ENCODE data around the gene MAML3. TPM values are rescaled to one million over a fixed set of nuclear protein-coding genes. Genes with fewer than 3 reads are reported as not detected.

MAML3 gene
- total RNA-seq, 1 donor from 2014 or later = 24.8 TPM

- no peaks in the 10 kb centered on the region for H3K27me3 Mint-ChIP-seq (ENCODE audit: low read depth)
- H3K36me3 Mint-ChIP-seq = no peaks in the 10 kb centered on the region
- no peak for TF ChIP-seq CTCF (IDR thresholded peaks at IDR 0.05; ENCODE audit: unreplicated experiment)
- H3K9me3 Mint-ChIP-seq = no peaks in the 10 kb centered on the region
- H3K27ac Mint-ChIP-seq = peak overlapping the region; percentile 71
- H3K4me3 Mint-ChIP-seq = no peak overlapping the region
- DNase-seq (ENCODE audit: low spot score in 2 of 2, unreplicated experiment in 2 of 2) = no peak
- peaks cover 32% of the 10 kb centered on the region for H3K4me1 Mint-ChIP-seq
Measured at GRCh38 chr4:140078366-140078765, 75.6 kb downstream of the MAML3 start.

- Mint-ChIP-seq H3K4me1 (peaks cover 23% of the 10 kb centered on the region), H3K4me3 (no peak overlapping the region), H3K9me3 (no peaks in the 10 kb centered on the region), H3K27me3 (ENCODE audit: low read depth) (no peaks in the 10 kb centered on the region), H3K27ac (no peak overlapping the region), H3K36me3 (no peaks in the 10 kb centered on the region)
- DNase-seq (ENCODE audit: low spot score in 2 of 2, unreplicated experiment in 2 of 2) = no peak
- no peak for TF ChIP-seq CTCF (IDR thresholded peaks at IDR 0.05; ENCODE audit: unreplicated experiment)
Measured at GRCh38 chr4:140076307-140076706, 77.7 kb downstream of the MAML3 start.

GRCh38 chr4:140071806-140072205 lies 82.2 kb downstream of the MAML3 start:
- TF ChIP-seq CTCF (IDR thresholded peaks at IDR 0.05; ENCODE audit: unreplicated experiment) = no peak
- Mint-ChIP-seq H3K36me3 (no peaks in the 10 kb centered on the region), H3K4me3 (no peak overlapping the region), H3K27me3 (ENCODE audit: low read depth) (no peaks in the 10 kb centered on the region), H3K4me1 (peaks cover 22% of the 10 kb centered on the region), H3K27ac (peak overlapping the region; percentile 81), H3K9me3 (no peaks in the 10 kb centered on the region)
- DNase-seq (ENCODE audit: low spot score in 2 of 2, unreplicated experiment in 2 of 2) = no peak

GRCh38 chr4:140070973-140071372 lies 83.0 kb downstream of the MAML3 start:
- Mint-ChIP-seq H3K9me3 (no peaks in the 10 kb centered on the region), H3K4me1 (peaks cover 23% of the 10 kb centered on the region), H3K27ac (no peak overlapping the region), H3K27me3 (ENCODE audit: low read depth) (no peaks in the 10 kb centered on the region), H3K36me3 (no peaks in the 10 kb centered on the region), H3K4me3 (no peak overlapping the region)
- no peak for DNase-seq (ENCODE audit: low spot score in 2 of 2, unreplicated experiment in 2 of 2)
- TF ChIP-seq CTCF (IDR thresholded peaks at IDR 0.05; ENCODE audit: unreplicated experiment) = no peak

- no peak overlapping the region for H3K4me3 Mint-ChIP-seq
- H3K27ac Mint-ChIP-seq = no peak overlapping the region
- TF ChIP-seq CTCF (IDR thresholded peaks at IDR 0.05; ENCODE audit: unreplicated experiment) = no peak
- H3K27me3 Mint-ChIP-seq (ENCODE audit: low read depth) = no peaks in the 10 kb centered on the region
- H3K9me3 Mint-ChIP-seq = no peaks in the 10 kb centered on the region
- DNase-seq (ENCODE audit: low spot score in 2 of 2, unreplicated experiment in 2 of 2) = no peak
- H3K4me1 Mint-ChIP-seq = peaks cover 30% of the 10 kb centered on the region
- no peaks in the 10 kb centered on the region for H3K36me3 Mint-ChIP-seq
Measured at GRCh38 chr4:140070366-140070765, 83.6 kb downstream of the MAML3 start.

GRCh38 chr4:140069066-140069465 lies 84.9 kb downstream of the MAML3 start:
- H3K27me3 Mint-ChIP-seq (ENCODE audit: low read depth) = no peaks in the 10 kb centered on the region
- DNase-seq (ENCODE audit: low spot score in 2 of 2, unreplicated experiment in 2 of 2) = no peak
- H3K36me3 Mint-ChIP-seq = no peaks in the 10 kb centered on the region
- H3K9me3 Mint-ChIP-seq = no peaks in the 10 kb centered on the region
- peaks cover 30% of the 10 kb centered on the region for H3K4me1 Mint-ChIP-seq
- no peak overlapping the region for H3K4me3 Mint-ChIP-seq
- H3K27ac Mint-ChIP-seq = no peak overlapping the region
- no peak for TF ChIP-seq CTCF (IDR thresholded peaks at IDR 0.05; ENCODE audit: unreplicated experiment)

Measured in mesothelial cell of epicardium (in vitro differentiated cells).